Measurements from ENCODE around the gene NPIPA5.

GRCh38 chr16:15418206-15418605 is 40.1 kb upstream of the NPIPA5 start:
- TF ChIP-seq CTCF (IDR thresholded peaks at IDR 0.05), result no peak
- TF ChIP-seq POLR2A (IDR thresholded peaks at IDR 0.05), result no peak
